DOHH2 (cell line): ENCODE measurements around the gene CAPN7.

ENCODE experiments used
- EZH2phosphoT487 ChIP-seq: fragments of 200-600 bp; sonication (generic); IDR thresholded peaks from 2 replicates; pipeline ENCODE4 v1.6.1; 2017; ENCODE audit warnings: borderline replicate concordance, mild to moderate bottlenecking, antibody characterized with exemption, low read length, moderate library complexity, mixed read lengths
- TF ChIP-seq, protein P1 (sequence below): fragments of 200-600 bp; sonication (generic); IDR thresholded peaks from one replicate; pipeline ENCODE4 v1.5.1; 2014; ENCODE audit warnings: antibody characterized with exemption, mild to moderate bottlenecking, low read depth, low read length; ENCODE audit not compliant: poor library complexity, severe bottlenecking

DNA sequence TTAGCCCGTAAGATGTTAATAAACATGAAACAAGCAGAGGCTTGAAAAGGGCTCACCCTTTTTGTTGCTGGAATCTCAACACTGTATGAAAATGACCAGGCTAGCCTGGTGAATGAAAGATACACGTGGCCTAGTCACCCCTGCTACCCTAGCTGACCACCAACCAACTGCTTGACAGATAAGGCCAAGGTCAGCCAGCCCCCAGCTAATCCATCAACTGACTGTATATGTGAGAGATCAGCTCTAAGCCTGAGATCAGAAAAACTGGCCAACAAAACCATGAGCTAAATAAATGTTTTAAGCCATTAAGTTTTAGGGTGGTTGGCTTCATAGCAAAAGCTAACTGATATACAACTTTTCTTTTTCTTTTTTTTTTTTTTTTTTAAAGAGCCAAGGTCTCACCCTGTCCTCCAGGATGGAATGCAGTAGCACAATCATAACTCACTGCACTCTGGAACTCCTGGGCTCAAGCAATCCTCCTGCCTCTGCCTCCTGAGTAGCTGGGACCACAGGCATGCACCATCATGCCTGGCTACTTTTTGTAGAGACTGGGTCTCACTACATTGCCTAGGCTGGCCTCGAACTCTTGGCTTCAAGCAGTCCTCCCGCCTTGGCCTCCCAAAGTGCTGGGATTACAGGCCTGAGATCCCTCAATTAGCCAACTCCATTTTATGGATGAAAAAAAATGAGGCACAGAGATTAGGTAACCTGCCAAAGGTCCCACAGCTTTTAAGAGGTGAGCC, 91.7 kb downstream of the CAPN7 start:
- TF ChIP-seq, protein P1, sequence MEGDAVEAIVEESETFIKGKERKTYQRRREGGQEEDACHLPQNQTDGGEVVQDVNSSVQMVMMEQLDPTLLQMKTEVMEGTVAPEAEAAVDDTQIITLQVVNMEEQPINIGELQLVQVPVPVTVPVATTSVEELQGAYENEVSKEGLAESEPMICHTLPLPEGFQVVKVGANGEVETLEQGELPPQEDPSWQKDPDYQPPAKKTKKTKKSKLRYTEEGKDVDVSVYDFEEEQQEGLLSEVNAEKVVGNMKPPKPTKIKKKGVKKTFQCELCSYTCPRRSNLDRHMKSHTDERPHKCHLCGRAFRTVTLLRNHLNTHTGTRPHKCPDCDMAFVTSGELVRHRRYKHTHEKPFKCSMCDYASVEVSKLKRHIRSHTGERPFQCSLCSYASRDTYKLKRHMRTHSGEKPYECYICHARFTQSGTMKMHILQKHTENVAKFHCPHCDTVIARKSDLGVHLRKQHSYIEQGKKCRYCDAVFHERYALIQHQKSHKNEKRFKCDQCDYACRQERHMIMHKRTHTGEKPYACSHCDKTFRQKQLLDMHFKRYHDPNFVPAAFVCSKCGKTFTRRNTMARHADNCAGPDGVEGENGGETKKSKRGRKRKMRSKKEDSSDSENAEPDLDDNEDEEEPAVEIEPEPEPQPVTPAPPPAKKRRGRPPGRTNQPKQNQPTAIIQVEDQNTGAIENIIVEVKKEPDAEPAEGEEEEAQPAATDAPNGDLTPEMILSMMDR = no peak
- TF ChIP-seq EZH2phosphoT487 = no peak
